Astrocyte of the cerebellum (primary cell): Measurements from ENCODE around the gene CHST5.

Experiments
- DNase-seq: peaks from one replicate; pipeline ENCODE4 v3.0.0-alpha.2; 2011; ENCODE audit warnings: low read depth
- H3K4me3 ChIP-seq: 2 replicates; pipeline ENCODE4 v1.5.1; 2011; ENCODE audit warnings: mild to moderate bottlenecking, low read depth, low read length, moderate library complexity
- in situ Hi-C: cut with HindIII; loops from 2 replicates; pipeline ENCODE4 v1.10.0; 2017; ENCODE audit warnings: low sequenced_read_pairs
- TF ChIP-seq, protein P1 (sequence below): IDR thresholded peaks from 2 replicates; pipeline ENCODE4 v1.5.1; 2012; ENCODE audit warnings: low read length, low read depth, moderate library complexity, mild to moderate bottlenecking; ENCODE audit errors: missing control alignments

CHST5 gene

GRCh38 chr16:75497558-75497957 is 38.4 kb downstream of the CHST5 start:
- no peak overlapping the region for H3K4me3 ChIP-seq
- TF ChIP-seq, protein P1, sequence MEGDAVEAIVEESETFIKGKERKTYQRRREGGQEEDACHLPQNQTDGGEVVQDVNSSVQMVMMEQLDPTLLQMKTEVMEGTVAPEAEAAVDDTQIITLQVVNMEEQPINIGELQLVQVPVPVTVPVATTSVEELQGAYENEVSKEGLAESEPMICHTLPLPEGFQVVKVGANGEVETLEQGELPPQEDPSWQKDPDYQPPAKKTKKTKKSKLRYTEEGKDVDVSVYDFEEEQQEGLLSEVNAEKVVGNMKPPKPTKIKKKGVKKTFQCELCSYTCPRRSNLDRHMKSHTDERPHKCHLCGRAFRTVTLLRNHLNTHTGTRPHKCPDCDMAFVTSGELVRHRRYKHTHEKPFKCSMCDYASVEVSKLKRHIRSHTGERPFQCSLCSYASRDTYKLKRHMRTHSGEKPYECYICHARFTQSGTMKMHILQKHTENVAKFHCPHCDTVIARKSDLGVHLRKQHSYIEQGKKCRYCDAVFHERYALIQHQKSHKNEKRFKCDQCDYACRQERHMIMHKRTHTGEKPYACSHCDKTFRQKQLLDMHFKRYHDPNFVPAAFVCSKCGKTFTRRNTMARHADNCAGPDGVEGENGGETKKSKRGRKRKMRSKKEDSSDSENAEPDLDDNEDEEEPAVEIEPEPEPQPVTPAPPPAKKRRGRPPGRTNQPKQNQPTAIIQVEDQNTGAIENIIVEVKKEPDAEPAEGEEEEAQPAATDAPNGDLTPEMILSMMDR: no peak
- DNase-seq: peak; percentile 53
- in situ Hi-C loops: no loop called here

GRCh38 chr16:75495076-75495674 is 40.7 kb downstream of the CHST5 start, which contains the start of gene CHST6:
Gene CHST6 (minus strand): TSS chr16:75495441. CDS start chr16:75479828, 15,613 bp downstream.
- TF ChIP-seq, protein P1: no peak
- H3K4me3 ChIP-seq: peak within 1 kb of the TSS; percentile 40
- DNase-seq: no peak
- in situ Hi-C loops: no loop called here

- in situ Hi-C loops: no loop called here
- TF ChIP-seq, protein P1: no peak
- H3K4me3 ChIP-seq: peak overlapping the region; percentile 40
- DNase-seq: no peak
Observed at GRCh38 chr16:75494661-75495075, 41.2 kb downstream of the CHST5 start.

DNA sequence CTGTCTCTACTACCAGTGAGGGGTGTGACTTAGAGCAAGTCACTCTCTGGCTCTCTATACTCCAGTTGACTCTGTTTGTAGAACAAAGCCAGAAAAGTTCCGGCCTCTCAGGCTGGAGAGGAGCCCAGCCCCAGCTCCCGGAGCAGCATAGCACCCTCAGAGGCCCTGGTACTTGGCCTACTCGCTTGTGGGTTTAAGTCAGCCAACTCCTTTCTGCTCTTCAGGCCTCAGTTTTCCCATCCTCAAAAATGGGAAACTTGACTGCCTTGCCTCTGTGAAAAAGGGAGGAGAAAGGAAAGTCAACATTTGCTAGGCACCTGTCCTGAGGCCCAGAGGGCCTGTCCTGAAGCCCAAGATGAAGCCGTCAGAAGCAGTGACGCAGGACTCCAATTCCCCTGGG is 41.7 kb downstream of the CHST5 start:
- in situ Hi-C loops: no loop called here
- no peak for DNase-seq
- TF ChIP-seq, protein P1: no peak
- peak overlapping the region; percentile 40 for H3K4me3 ChIP-seq

DNA sequence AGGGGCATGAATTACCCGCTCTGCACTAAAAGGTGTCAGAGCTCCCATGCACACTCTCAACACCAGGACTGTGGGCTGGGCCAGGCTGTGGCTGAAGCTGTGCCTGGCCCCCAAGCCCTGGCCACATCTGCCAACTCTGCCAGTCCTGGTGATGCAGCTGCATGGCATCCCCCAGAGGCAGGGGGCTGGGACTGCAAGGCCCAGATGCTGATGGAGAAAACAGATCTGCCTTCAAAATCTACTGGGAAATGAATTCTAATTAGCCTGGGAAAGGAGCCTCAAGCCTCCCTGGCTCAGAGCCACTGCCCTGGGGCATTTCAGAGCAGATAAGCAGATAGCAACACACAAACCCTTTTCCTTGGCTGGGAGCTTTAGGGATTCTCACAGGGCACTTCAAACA is 44.0 kb downstream of the CHST5 start:
- in situ Hi-C loops: no loop called here
- H3K4me3 ChIP-seq: no peak overlapping the region
- no peak for DNase-seq
- TF ChIP-seq, protein P1: peak; percentile 12

GRCh38 chr16:75488322-75488721 is 47.6 kb downstream of the CHST5 start:
- DNase-seq: no peak
- TF ChIP-seq, protein P1: no peak
- in situ Hi-C loops: no loop called here
- H3K4me3 ChIP-seq: no peak overlapping the region
